Measurements from ENCODE around the gene UGCG.

DNA sequence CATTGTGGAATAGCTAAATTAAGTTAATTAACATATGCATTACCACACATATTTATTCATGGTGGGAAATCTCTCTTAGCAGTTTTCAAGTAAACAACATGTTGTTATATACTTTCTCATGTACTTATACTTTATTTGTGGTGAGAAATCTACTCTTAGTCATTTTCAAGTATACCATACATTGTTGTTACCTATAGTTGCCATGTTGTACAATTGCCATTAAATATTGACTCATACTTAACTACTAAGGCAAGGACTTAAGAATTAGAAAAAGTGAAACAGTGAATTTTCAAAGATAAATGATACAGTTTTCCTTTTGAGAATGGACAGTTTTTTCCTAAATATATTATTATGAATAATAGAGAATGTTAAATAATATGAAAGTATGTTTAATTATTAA is 27.7 kb downstream of the UGCG start:
- TF ChIP-seq, protein P1, sequence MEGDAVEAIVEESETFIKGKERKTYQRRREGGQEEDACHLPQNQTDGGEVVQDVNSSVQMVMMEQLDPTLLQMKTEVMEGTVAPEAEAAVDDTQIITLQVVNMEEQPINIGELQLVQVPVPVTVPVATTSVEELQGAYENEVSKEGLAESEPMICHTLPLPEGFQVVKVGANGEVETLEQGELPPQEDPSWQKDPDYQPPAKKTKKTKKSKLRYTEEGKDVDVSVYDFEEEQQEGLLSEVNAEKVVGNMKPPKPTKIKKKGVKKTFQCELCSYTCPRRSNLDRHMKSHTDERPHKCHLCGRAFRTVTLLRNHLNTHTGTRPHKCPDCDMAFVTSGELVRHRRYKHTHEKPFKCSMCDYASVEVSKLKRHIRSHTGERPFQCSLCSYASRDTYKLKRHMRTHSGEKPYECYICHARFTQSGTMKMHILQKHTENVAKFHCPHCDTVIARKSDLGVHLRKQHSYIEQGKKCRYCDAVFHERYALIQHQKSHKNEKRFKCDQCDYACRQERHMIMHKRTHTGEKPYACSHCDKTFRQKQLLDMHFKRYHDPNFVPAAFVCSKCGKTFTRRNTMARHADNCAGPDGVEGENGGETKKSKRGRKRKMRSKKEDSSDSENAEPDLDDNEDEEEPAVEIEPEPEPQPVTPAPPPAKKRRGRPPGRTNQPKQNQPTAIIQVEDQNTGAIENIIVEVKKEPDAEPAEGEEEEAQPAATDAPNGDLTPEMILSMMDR (IDR thresholded peaks at IDR 0.05; ENCODE audit: low read depth, low read length) = no peak
- no peak for TF ChIP-seq POLR2A (IDR thresholded peaks at IDR 0.05; ENCODE audit: extremely low read depth, insufficient read length)
- TF ChIP-seq, protein P2, sequence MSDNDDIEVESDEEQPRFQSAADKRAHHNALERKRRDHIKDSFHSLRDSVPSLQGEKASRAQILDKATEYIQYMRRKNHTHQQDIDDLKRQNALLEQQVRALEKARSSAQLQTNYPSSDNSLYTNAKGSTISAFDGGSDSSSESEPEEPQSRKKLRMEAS (IDR thresholded peaks at IDR 0.05; ENCODE audit: low read depth, low read length) = no peak

All from NB4 (cell line).